Measurements from ENCODE around the gene RHBDF2.
A peak's percentile ranks its signal among the peaks of the same experiment; 100 is the strongest.

The RHBDF2 gene

DNA sequence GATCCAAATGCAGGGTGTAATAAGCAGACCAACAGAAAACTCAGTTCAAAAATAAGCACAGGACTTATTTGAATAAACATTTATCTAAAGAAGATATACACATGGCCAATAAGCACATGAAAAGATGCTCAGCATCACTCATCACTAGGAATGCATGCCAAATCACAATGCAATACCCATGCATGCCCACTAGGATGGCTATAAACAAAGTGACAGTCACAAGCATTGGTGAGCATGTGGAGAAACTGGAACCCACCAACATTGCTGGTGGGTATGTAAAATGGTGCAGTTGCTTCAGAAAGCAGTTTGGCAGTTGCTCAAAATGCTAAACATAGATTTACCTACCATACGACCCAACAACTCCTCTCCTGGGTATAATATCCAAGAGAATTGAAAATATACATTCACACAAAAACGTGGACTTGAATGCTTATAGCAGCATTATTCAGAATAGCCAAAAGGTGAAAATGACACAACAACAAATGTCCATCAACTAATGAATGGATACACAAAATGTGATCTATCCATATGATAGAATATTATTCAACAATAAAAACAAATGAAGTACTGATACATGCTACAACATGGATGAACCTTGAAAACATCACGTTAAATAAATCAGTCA lies 68.4 kb downstream of the RHBDF2 start:
- no peaks in the 10 kb centered on the region for H3K27me3 ChIP-seq (ENCODE audit: control insufficient read depth, insufficient read depth, low read length)
- H2AFZ ChIP-seq, result no peak overlapping the region
- H3K9me3 ChIP-seq (ENCODE audit: control insufficient read depth, low read length), result no peaks in the 10 kb centered on the region
- peaks cover 67% of the 10 kb centered on the region for H3K79me2 ChIP-seq
- H3K36me3 ChIP-seq (ENCODE audit: control insufficient read depth, insufficient read depth, low read length), result no peaks in the 10 kb centered on the region
- H3K4me1 ChIP-seq, result peaks cover 2% of the 10 kb centered on the region
- no peak overlapping the region for H3K27ac ChIP-seq
- no peak overlapping the region for H3K4me3 ChIP-seq (ENCODE audit: low read depth, low read length)
- H3K4me2 ChIP-seq (ENCODE audit: low read length), result no peak overlapping the region
- TF ChIP-seq, protein P1, sequence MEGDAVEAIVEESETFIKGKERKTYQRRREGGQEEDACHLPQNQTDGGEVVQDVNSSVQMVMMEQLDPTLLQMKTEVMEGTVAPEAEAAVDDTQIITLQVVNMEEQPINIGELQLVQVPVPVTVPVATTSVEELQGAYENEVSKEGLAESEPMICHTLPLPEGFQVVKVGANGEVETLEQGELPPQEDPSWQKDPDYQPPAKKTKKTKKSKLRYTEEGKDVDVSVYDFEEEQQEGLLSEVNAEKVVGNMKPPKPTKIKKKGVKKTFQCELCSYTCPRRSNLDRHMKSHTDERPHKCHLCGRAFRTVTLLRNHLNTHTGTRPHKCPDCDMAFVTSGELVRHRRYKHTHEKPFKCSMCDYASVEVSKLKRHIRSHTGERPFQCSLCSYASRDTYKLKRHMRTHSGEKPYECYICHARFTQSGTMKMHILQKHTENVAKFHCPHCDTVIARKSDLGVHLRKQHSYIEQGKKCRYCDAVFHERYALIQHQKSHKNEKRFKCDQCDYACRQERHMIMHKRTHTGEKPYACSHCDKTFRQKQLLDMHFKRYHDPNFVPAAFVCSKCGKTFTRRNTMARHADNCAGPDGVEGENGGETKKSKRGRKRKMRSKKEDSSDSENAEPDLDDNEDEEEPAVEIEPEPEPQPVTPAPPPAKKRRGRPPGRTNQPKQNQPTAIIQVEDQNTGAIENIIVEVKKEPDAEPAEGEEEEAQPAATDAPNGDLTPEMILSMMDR (IDR thresholded peaks at IDR 0.05), result peak; percentile 30
- no peak overlapping the region for H3K9ac ChIP-seq

DNA sequence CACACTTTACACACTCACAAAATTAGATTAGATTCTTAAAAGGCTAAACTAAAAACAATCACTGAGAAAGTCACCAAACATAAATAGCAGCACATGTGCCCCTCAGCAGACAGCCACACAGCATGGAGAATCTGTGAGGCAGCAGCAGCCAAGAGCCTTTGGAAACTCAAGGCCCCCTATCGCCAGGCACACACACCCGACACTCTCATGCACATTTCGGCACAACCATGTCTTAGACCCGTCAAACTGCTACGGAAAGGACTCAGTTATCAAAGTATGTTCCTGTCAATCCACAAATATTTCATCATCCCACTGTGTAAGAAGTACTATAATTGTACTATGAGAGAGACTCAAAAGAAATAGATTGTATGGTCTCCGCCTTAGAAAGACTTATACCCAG lies 69.2 kb downstream of the RHBDF2 start:
- Histone ChIP-seq H2AFZ (no peak overlapping the region), H3K4me2 (ENCODE audit: low read length) (no peak overlapping the region), H3K36me3 (ENCODE audit: control insufficient read depth, insufficient read depth, low read length) (no peaks in the 10 kb centered on the region), H3K27ac (no peak overlapping the region), H3K9me3 (ENCODE audit: control insufficient read depth, low read length) (no peaks in the 10 kb centered on the region), H3K27me3 (ENCODE audit: control insufficient read depth, insufficient read depth, low read length) (no peaks in the 10 kb centered on the region), H3K79me2 (peaks cover 69% of the 10 kb centered on the region), H3K4me3 (ENCODE audit: low read depth, low read length) (no peak overlapping the region), H3K4me1 (peaks cover 7% of the 10 kb centered on the region), H3K9ac (no peak overlapping the region)
- TF ChIP-seq, protein P1 (IDR thresholded peaks at IDR 0.05), result no peak

DNA sequence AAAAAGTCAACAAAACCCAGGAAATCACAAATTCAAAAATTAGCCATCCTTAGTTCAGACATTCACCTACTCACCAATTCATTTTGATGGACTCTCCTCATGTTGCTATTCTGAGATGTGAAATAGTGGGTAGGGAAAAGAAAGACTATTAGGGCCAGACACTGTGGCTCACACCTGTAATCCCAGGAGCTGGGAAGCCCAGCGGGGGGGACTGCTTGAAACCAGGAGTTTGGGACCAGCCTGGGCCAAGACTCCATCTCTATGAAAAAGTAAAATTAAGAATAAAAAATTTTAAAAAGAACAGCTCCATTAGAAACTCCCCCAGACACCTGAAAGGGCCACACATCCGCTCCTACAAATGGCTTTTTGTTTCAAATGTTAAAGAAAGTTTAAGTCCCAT lies 69.7 kb downstream of the RHBDF2 start:
- no peak overlapping the region for H2AFZ ChIP-seq
- peaks cover 65% of the 10 kb centered on the region for H3K79me2 ChIP-seq
- H3K36me3 ChIP-seq (ENCODE audit: control insufficient read depth, insufficient read depth, low read length), result no peaks in the 10 kb centered on the region
- no peak overlapping the region for H3K4me2 ChIP-seq (ENCODE audit: low read length)
- H3K27me3 ChIP-seq (ENCODE audit: control insufficient read depth, insufficient read depth, low read length), result no peaks in the 10 kb centered on the region
- TF ChIP-seq, protein P1 (IDR thresholded peaks at IDR 0.05), result no peak
- no peak overlapping the region for H3K4me3 ChIP-seq (ENCODE audit: low read depth, low read length)
- peaks cover 7% of the 10 kb centered on the region for H3K4me1 ChIP-seq
- no peaks in the 10 kb centered on the region for H3K9me3 ChIP-seq (ENCODE audit: control insufficient read depth, low read length)
- no peak overlapping the region for H3K9ac ChIP-seq
- no peak overlapping the region for H3K27ac ChIP-seq

DNA sequence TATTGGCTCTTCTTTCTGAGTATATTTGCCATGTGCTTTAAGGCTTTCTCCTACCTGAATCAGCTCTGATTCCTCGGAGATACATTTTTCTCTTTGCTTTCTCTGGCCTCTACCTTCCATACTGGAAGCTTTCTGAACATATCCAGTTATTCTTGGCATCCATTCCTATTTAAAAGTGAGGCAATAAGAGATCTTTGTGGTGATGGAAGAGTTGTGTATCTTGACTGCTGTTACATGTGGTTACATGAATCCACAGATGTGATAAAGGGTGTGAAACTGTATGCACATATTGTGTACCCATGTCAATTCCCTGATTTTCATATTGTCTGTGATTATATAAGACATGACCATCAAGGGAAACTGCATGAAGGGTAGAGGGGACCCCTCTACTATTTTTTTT lies 72.7 kb downstream of the RHBDF2 start:
- Histone ChIP-seq H3K4me1 (peaks cover 7% of the 10 kb centered on the region), H2AFZ (no peak overlapping the region), H3K27ac (no peak overlapping the region), H3K9me3 (ENCODE audit: control insufficient read depth, low read length) (no peaks in the 10 kb centered on the region), H3K27me3 (ENCODE audit: control insufficient read depth, insufficient read depth, low read length) (no peaks in the 10 kb centered on the region), H3K36me3 (ENCODE audit: control insufficient read depth, insufficient read depth, low read length) (no peaks in the 10 kb centered on the region), H3K9ac (no peak overlapping the region), H3K4me3 (ENCODE audit: low read depth, low read length) (no peak overlapping the region), H3K79me2 (peaks cover 51% of the 10 kb centered on the region), H3K4me2 (ENCODE audit: low read length) (no peak overlapping the region)
- TF ChIP-seq, protein P1 (IDR thresholded peaks at IDR 0.05), result no peak
